ENCODE results near the gene DLX4.

DLX4 gene

GRCh38 chr17:49928126-49928800 is 40.7 kb upstream of the DLX4 start:
- no peak for TF ChIP-seq CTCF (IDR thresholded peaks at IDR 0.05)

- no peak for TF ChIP-seq CTCF (IDR thresholded peaks at IDR 0.05)
These were observed 40.0 kb upstream of the DLX4 start for GRCh38 chr17:49928837-49929475.

GRCh38 chr17:49930880-49931279 is 38.1 kb upstream of the DLX4 start:
- no peak for TF ChIP-seq CTCF (IDR thresholded peaks at IDR 0.05)

- no peak for TF ChIP-seq CTCF (IDR thresholded peaks at IDR 0.05)
These were observed 37.4 kb upstream of the DLX4 start for GRCh38 chr17:49931416-49932137.

GRCh38 chr17:49932138-49932723 is 36.8 kb upstream of the DLX4 start:
- TF ChIP-seq CTCF (IDR thresholded peaks at IDR 0.05): no peak

GRCh38 chr17:49932901-49933300 is 36.1 kb upstream of the DLX4 start:
- no peak for TF ChIP-seq CTCF (IDR thresholded peaks at IDR 0.05)

- TF ChIP-seq CTCF (IDR thresholded peaks at IDR 0.05): no peak
These were observed 33.3 kb upstream of the DLX4 start for GRCh38 chr17:49935526-49936210.

Data from LNCAP (cell line).